Measurements from ENCODE around the gene TRAPPC3L. TPM values are rescaled to one million over a fixed set of nuclear protein-coding genes. Genes with fewer than 3 reads are reported as not detected.

Gene TRAPPC3L
- polyA plus RNA-seq, 1 donor from 2014 or later = not detected

DNA sequence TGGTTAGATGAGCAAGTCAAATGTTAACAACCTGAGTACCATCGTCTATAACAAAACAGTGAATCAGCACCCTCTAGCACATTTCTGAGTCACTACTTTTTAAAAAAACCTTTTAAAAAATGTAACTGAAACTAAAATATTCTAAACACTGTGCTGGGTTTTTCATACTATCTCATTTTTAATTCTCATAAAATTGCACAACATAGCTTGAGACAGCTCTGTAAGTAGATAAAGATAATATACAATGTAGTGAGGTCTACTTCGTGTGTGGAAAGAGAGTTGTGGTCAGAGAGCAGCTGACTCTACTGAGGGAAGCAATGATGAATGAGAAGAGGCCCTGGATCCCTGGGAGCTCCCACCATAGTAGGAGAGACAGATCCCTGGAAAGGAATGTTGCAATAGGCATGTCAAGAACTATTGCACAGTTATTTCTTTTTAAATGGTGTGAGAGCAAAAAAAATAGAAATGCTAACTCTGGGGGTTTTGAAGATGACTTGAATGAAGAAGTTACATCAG lies 97.9 kb downstream of the TRAPPC3L start:
- Histone ChIP-seq H3F3A (ENCODE audit: insufficient read depth, low read length, poor library complexity, severe bottlenecking) (no peaks in the 10 kb centered on the region), H3K79me2 (replicated peaks; ENCODE audit: insufficient read depth, low read length) (no peaks in the 10 kb centered on the region), H2AFZ (ENCODE audit: low read depth, low read length) (no peak overlapping the region), H3K27me3 (ENCODE audit: insufficient read depth, low read depth, low read length) (no peaks in the 10 kb centered on the region), H3K36me3 (ENCODE audit: insufficient read depth, low read length) (no peaks in the 10 kb centered on the region), H3K4me3 (ENCODE audit: low read length) (no peak overlapping the region), H3K9me2 (ENCODE audit: insufficient read depth, low read length) (no peaks in the 10 kb centered on the region), H3K9ac (ENCODE audit: low read length) (no peak overlapping the region), H4K20me1 (ENCODE audit: insufficient read depth) (no peaks in the 10 kb centered on the region), H3K27ac (ENCODE audit: low read length) (no peak overlapping the region), H3K4me2 (ENCODE audit: low read length) (no peak overlapping the region), H3K9me3 (ENCODE audit: low read length) (no peaks in the 10 kb centered on the region)
- TF ChIP-seq MXI1 (conservative IDR thresholded peaks at IDR 0.05; ENCODE audit: poor library complexity, severe bottlenecking) (no peak), EP300 (conservative IDR thresholded peaks at IDR 0.05; ENCODE audit: poor library complexity, severe bottlenecking) (no peak), RAD21 (conservative IDR thresholded peaks at IDR 0.05) (no peak), EZH2 (IDR thresholded peaks at IDR 0.05; ENCODE audit: borderline replicate concordance, insufficient read depth, low read length, poor library complexity, severe bottlenecking) (no peak), POLR2AphosphoS5 (IDR thresholded peaks at IDR 0.05) (no peak), SMC3 (conservative IDR thresholded peaks at IDR 0.05; ENCODE audit: poor library complexity) (no peak), TAF1 (IDR thresholded peaks at IDR 0.05; ENCODE audit: low read depth) (no peak)

- H3F3A ChIP-seq (ENCODE audit: insufficient read depth, low read length, poor library complexity, severe bottlenecking) = no peaks in the 10 kb centered on the region
- no peaks in the 10 kb centered on the region for H3K79me2 ChIP-seq (replicated peaks; ENCODE audit: insufficient read depth, low read length)
- H3K27ac ChIP-seq (ENCODE audit: low read length) = no peak overlapping the region
- no peak overlapping the region for H3K4me2 ChIP-seq (ENCODE audit: low read length)
- no peaks in the 10 kb centered on the region for H4K20me1 ChIP-seq (ENCODE audit: insufficient read depth)
- no peak overlapping the region for H3K4me3 ChIP-seq (ENCODE audit: low read length)
- H3K27me3 ChIP-seq (ENCODE audit: insufficient read depth, low read depth, low read length) = no peaks in the 10 kb centered on the region
- no peak for TF ChIP-seq TAF1 (IDR thresholded peaks at IDR 0.05; ENCODE audit: low read depth)
- TF ChIP-seq MXI1 (conservative IDR thresholded peaks at IDR 0.05; ENCODE audit: poor library complexity, severe bottlenecking) = no peak
- TF ChIP-seq EP300 (conservative IDR thresholded peaks at IDR 0.05; ENCODE audit: poor library complexity, severe bottlenecking) = no peak
- TF ChIP-seq POLR2AphosphoS5 (IDR thresholded peaks at IDR 0.05) = no peak
- TF ChIP-seq, protein P1, sequence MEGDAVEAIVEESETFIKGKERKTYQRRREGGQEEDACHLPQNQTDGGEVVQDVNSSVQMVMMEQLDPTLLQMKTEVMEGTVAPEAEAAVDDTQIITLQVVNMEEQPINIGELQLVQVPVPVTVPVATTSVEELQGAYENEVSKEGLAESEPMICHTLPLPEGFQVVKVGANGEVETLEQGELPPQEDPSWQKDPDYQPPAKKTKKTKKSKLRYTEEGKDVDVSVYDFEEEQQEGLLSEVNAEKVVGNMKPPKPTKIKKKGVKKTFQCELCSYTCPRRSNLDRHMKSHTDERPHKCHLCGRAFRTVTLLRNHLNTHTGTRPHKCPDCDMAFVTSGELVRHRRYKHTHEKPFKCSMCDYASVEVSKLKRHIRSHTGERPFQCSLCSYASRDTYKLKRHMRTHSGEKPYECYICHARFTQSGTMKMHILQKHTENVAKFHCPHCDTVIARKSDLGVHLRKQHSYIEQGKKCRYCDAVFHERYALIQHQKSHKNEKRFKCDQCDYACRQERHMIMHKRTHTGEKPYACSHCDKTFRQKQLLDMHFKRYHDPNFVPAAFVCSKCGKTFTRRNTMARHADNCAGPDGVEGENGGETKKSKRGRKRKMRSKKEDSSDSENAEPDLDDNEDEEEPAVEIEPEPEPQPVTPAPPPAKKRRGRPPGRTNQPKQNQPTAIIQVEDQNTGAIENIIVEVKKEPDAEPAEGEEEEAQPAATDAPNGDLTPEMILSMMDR (IDR thresholded peaks at IDR 0.05; ENCODE audit: poor library complexity, severe bottlenecking) = no peak
- no peak for TF ChIP-seq SMC3 (conservative IDR thresholded peaks at IDR 0.05; ENCODE audit: poor library complexity)
- TF ChIP-seq EZH2 (IDR thresholded peaks at IDR 0.05; ENCODE audit: borderline replicate concordance, insufficient read depth, low read length, poor library complexity, severe bottlenecking) = no peak
- no peak for TF ChIP-seq RAD21 (conservative IDR thresholded peaks at IDR 0.05)
- no peak for TF ChIP-seq REST (IDR thresholded peaks at IDR 0.05; ENCODE audit: borderline replicate concordance)
- no peak overlapping the region for H2AFZ ChIP-seq (ENCODE audit: low read depth, low read length)
- no peaks in the 10 kb centered on the region for H3K36me3 ChIP-seq (ENCODE audit: insufficient read depth, low read length)
- no peaks in the 10 kb centered on the region for H3K9me3 ChIP-seq (ENCODE audit: low read length)
- no peaks in the 10 kb centered on the region for H3K9me2 ChIP-seq (ENCODE audit: insufficient read depth, low read length)
- no peak overlapping the region for H3K9ac ChIP-seq (ENCODE audit: low read length)
These were observed 98.4 kb downstream of the TRAPPC3L start for GRCh38 chr6:116447052-116447451.

Data from neural cell (in vitro differentiated cells).